Activated B cell treated with CpG ODN at 0.5 μM for 24 hours (primary cell): ENCODE data around the gene RCC1. TPM values are rescaled to one million over a fixed set of nuclear protein-coding genes. Genes with fewer than 3 reads are reported as not detected.
"Not testable (repeated sequence)": the region's sequence is repeated elsewhere in the genome, so short reads cannot be mapped to it uniquely, and the experiment has no call there.

ENCODE experiments used
- ATAC-seq: fragments of 200-7000 bp; cut with Tn5 transposase; one replicate; pipeline ENCODE4 v1.10.0; 2021; ENCODE audit warnings: low read depth, mild to moderate bottlenecking, moderate library complexity
- CTCF ChIA-PET: fragments of 350-600 bp; sonication (Branson Sonifier 250); formaldehyde crosslinking; loops from one replicate; lab custom pipeline; 2021; ENCODE audit warnings: antibody characterized with exemption; lab: Charles Lee
- POLR2A ChIA-PET: fragments of 350-600 bp; sonication (Branson Sonifier 250); formaldehyde crosslinking; loops from one replicate; lab custom pipeline; 2021; ENCODE audit warnings: antibody characterized with exemption; lab: Charles Lee
- DNase-seq: peaks from one replicate; pipeline ENCODE4 v3.0.0; 2022
- H3K27ac Mint-ChIP-seq: one replicate; pipeline ENCODE4 v1.8.0; 2020; ENCODE audit warnings: mixed read lengths
- H3K27me3 Mint-ChIP-seq: one replicate; pipeline ENCODE4 v1.8.0; 2021; ENCODE audit warnings: mixed read lengths
- H3K36me3 Mint-ChIP-seq: one replicate; pipeline ENCODE4 v1.8.0; 2021; ENCODE audit warnings: low read depth, mixed read lengths
- H3K4me1 Mint-ChIP-seq: one replicate; pipeline ENCODE4 v1.8.0; 2021; ENCODE audit warnings: mixed read lengths
- H3K4me3 Mint-ChIP-seq: one replicate; pipeline ENCODE4 v1.8.0; 2020; ENCODE audit warnings: mild to moderate bottlenecking, mixed read lengths
- H3K9me3 Mint-ChIP-seq: one replicate; pipeline ENCODE4 v1.8.0; 2020; ENCODE audit warnings: mixed read lengths
- CTCF ChIP-seq: fragments of 200-600 bp; IDR thresholded peaks from one replicate; pipeline ENCODE4 v1.8.0; 2022; ENCODE audit warnings: antibody characterized with exemption, mild to moderate bottlenecking
- intact Hi-C: fragments of 100-400 bp; cut with micrococcal nuclease; formaldehyde crosslinking; loops from one replicate; pipeline ENCODE4 v1.15.1; 2024
- total RNA-seq: library from RNA; stranded (reverse); gene quantifications from 2 replicates; pipeline ENCODE4 v1.2.3, GENCODE V29; 2022

Gene RCC1
- total RNA-seq, 1 donor from 2014 or later, result 47.5 TPM

- ATAC-seq (no peak), DNase-seq (no peak)
- ChIA-PET CTCF (no interaction called here), POLR2A (no interaction called here)
- no peak for TF ChIP-seq CTCF
- no peak overlapping the region for H3K27ac Mint-ChIP-seq
- no peaks in the 10 kb centered on the region for H3K9me3 Mint-ChIP-seq
- no peak overlapping the region for H3K4me3 Mint-ChIP-seq
- no peaks in the 10 kb centered on the region for H3K4me1 Mint-ChIP-seq
- H3K36me3 Mint-ChIP-seq, result peaks cover 27% of the 10 kb centered on the region
- intact Hi-C loops, result no loop called here
- H3K27me3 Mint-ChIP-seq, result no peaks in the 10 kb centered on the region
Observed at GRCh38 chr1:28540651-28541050, 34.8 kb downstream of the RCC1 start.

- ATAC-seq, H3K9me3 Mint-ChIP-seq, H3K4me3 Mint-ChIP-seq, H3K4me1 Mint-ChIP-seq, H3K27ac Mint-ChIP-seq, intact Hi-C loops, H3K27me3 Mint-ChIP-seq, DNase-seq: not testable (repeated sequence)
- ChIA-PET CTCF (interaction anchor here (0.7 kb wide), 1 partner anchor 39 kb away, joined by 4 read pairs; no protein-coding TSS in a partner anchor), POLR2A (interaction anchor here (0.6 kb wide), 1 partner anchor 132 kb away, joined by 9 read pairs; no protein-coding TSS in a partner anchor)
- H3K36me3 Mint-ChIP-seq, result peaks cover 19% of the 10 kb centered on the region
Observed at GRCh38 chr1:28541414-28542015, 35.7 kb downstream of the RCC1 start.

- DNase-seq (no peak), ATAC-seq (no peak)
- Mint-ChIP-seq H3K9me3 (no peaks in the 10 kb centered on the region), H3K27ac (no peak overlapping the region), H3K27me3 (no peaks in the 10 kb centered on the region), H3K4me1 (no peaks in the 10 kb centered on the region), H3K36me3 (no peaks in the 10 kb centered on the region), H3K4me3 (no peak overlapping the region)
- intact Hi-C loops, result no loop called here
- POLR2A ChIA-PET, result interaction anchor here (0.6 to 1.1 kb wide), 5 partner anchors 12 to 103 kb away, joined by 3 to 5 read pairs (median 4); partner anchors contain the start of gene RNU11
- CTCF ChIA-PET, result no interaction called here
- TF ChIP-seq CTCF, result no peak
Observed at GRCh38 chr1:28545246-28545628, 39.4 kb downstream of the RCC1 start.

- CTCF ChIA-PET, result interaction anchor here (0.9 kb wide), 1 partner anchor 189 kb away, joined by 3 read pairs; no protein-coding TSS in a partner anchor
- no peak for DNase-seq
- no peak overlapping the region for H3K27ac Mint-ChIP-seq
- POLR2A ChIA-PET, result interaction anchor here (1.0 kb wide), 1 partner anchor 33 kb away, joined by 3 read pairs; no protein-coding TSS in a partner anchor
- intact Hi-C loops, result no loop called here
- H3K27me3 Mint-ChIP-seq, result no peaks in the 10 kb centered on the region
- no peaks in the 10 kb centered on the region for H3K9me3 Mint-ChIP-seq
- H3K4me1 Mint-ChIP-seq, result peaks cover 15% of the 10 kb centered on the region
- no peak overlapping the region for H3K4me3 Mint-ChIP-seq
- no peak for TF ChIP-seq CTCF
- peaks cover 4% of the 10 kb centered on the region for H3K36me3 Mint-ChIP-seq
- no peak for ATAC-seq
Observed at GRCh38 chr1:28548318-28548717, 42.5 kb downstream of the RCC1 start.

GRCh38 chr1:28551381-28551780, 45.5 kb downstream of the RCC1 start:
- POLR2A ChIA-PET, result interaction anchor here (0.5 to 8.9 kb wide), 5 partner anchors 28 to 117 kb away, joined by 3 to 221 read pairs (median 21); partner anchors contain the start of genes GMEB1, RCC1, RNU11 and TAF12
- H3K4me3 Mint-ChIP-seq, result no peak overlapping the region
- H3K27ac Mint-ChIP-seq, result no peak overlapping the region

More at GRCh38 chr1:28551381-28551780, 45.5 kb downstream of the RCC1 start:
- CTCF ChIA-PET, result no interaction called here
- Mint-ChIP-seq H3K36me3 (peaks cover 15% of the 10 kb centered on the region), H3K4me1 (peaks cover 26% of the 10 kb centered on the region), H3K27me3 (no peaks in the 10 kb centered on the region), H3K9me3 (no peaks in the 10 kb centered on the region)
- DNase-seq (no peak), ATAC-seq (no peak)
- intact Hi-C loops, result no loop called here
- no peak for TF ChIP-seq CTCF
